NCI-H1048 (cell line): Measurements from ENCODE around the gene TRIM16.
"Not testable (repeated sequence)": the region's sequence is repeated elsewhere in the genome, so short reads cannot be mapped to it uniquely, and the experiment has no call there.

Source experiments
- DNase-seq: peaks from one replicate; lab custom pipeline; 2025; lab: John Stamatoyannopoulos, UW

The TRIM16 gene

DNA sequence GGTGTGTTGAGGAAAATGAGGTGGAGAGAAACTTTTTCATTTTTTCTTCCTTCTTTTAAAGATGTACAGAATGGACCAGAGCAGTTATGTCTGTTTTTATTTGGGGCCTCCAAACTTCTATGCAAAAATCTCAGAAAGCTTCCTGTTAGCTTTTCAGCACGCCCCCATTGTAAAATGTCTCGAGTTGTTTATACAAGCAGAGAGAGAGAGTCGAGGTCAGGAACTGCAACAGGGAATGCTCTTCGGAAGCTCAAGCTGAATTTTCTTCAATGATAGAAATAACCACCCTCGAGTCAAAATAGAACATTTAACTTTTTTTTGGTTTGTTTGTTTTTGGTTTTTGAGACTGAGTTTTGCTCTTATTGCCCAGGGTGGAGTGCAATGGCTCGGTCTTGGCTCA lies 68.3 kb downstream of the TRIM16 start:
- not testable (repeated sequence) for DNase-seq

DNA sequence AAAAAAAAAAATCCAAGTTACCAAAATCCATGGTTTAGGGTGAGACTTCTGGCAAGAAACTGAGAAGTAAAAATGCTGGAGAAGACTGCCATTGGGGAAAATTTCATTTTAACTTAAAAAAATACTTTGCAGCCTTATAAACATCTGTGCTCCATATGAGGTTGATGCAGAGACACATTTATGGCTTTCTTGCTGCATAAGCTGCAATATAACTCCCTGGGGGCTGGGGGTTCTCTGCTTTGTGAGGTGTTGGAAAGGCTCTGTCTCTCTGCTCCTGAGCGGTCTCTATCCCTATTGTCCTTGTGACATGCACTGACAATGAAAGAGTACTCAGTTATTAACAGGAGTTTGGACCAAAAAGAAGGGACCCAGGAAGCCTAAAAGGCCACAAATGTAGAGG lies 71.0 kb downstream of the TRIM16 start:
- DNase-seq, result not testable (repeated sequence)

GRCh38 chr17:15592960-15593359 lies 91.2 kb downstream of the TRIM16 start:
- not testable (repeated sequence) for DNase-seq

- not testable (repeated sequence) for DNase-seq
Observed at GRCh38 chr17:15591986-15592385, 92.1 kb downstream of the TRIM16 start.

- DNase-seq, result not testable (repeated sequence)
Observed at GRCh38 chr17:15590844-15591243, 93.3 kb downstream of the TRIM16 start.

DNA sequence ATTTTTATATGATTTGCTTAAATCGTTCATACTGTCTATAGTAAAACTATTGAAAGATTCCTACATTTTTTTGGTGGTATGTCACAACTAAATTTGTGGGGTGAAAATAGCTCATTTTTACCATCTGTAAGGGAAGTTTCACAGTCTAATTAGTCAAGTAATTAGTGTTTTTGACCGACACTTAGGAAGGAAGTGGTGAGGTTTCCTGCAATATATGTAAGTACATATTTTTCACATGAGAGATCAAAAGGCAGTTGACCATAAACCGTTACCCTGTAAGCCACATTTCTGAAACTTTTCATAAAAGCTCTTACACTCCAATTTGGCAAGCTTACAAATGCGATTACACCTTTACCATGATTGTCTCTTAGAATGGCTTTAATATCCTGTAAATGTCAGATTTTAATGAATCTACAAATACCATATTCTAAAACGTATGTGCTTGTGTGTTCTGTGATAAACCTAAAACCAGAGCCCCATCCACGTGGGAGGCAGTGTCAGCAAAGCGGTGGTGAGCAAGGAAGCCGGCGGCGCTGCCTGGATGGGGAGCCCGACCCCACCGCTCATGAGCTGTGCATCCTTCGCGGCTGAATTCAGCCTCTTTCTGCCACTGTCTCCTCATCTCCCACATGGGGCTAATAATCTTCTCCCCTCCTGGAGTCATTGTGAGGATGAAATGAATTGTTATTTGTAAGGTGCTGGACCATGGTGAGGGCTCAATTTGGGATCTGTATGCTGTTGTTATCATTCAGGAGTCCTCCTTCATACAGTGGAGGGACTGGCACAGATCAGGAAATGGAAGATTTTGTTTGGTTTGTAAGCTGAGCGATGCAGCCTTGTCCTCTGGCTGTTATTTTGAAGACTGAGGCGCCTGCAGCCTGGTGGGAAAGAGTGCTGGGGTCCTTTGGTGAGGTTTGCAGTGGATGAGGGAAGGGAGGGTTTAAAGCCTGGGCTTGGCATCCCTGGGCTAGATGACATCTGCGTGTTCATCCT lies 94.3 kb downstream of the TRIM16 start:
- not testable (repeated sequence) for DNase-seq

DNA sequence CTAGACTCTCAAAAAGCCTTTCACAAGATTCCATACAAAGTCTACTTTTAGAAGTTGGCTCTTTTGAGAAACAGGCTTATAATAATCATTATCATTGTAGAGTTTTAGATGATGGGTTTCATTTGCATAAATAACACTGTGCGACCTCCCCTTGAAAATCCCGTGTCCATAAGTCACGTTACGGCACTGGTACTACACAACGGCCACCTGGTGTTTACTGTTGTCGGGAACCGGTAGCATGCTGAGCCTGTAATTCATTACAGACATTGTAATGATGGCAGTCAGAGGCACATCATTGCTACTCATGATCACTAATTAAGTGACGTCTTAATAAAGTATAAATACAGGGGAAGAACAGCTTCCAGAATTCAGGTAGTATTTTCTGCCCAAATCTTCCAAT lies 96.1 kb downstream of the TRIM16 start:
- not testable (repeated sequence) for DNase-seq

GRCh38 chr17:15583313-15583712 lies 100.8 kb downstream of the TRIM16 start:
- not testable (repeated sequence) for DNase-seq

DNA sequence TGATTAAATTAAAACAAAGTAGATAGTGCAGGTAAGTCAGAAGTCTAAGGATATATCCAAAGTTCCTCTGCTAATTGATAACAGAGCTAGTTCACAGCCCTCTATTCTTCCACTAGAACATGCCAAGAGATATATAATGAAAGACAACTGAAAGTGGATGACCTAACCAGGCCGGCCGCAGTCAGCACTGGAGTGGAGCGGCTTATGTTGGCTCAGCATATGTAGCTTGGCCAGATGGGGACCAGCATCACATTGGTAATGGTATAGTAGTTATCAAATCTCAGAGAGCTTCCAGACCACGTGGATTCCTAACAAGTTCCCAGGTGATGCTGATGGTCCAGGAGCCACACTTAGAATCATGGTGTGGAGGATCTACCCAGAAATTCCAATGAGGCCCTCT lies 102.6 kb downstream of the TRIM16 start:
- DNase-seq, result not testable (repeated sequence)
